HG03196 (cell line): ENCODE measurements around the gene GNGT1.

Experiments
- ATAC-seq: cut with Tn5 transposase; IDR thresholded peaks from one replicate; pipeline ENCODE4 v1.9.1; 2021; ENCODE audit not compliant: unreplicated experiment

GNGT1 gene

GRCh38 chr7:93938293-93938692 lies 31.9 kb downstream of the GNGT1 start:
- ATAC-seq = no peak

- no peak for ATAC-seq
Measured at GRCh38 chr7:93941945-93942344, 35.6 kb downstream of the GNGT1 start.

- no peak for ATAC-seq
Measured at GRCh38 chr7:93943816-93944540, 37.6 kb downstream of the GNGT1 start.

GRCh38 chr7:93944673-93945072 lies 38.3 kb downstream of the GNGT1 start:
- ATAC-seq = no peak

- ATAC-seq = no peak
Measured at GRCh38 chr7:93945083-93945482, 38.7 kb downstream of the GNGT1 start.

GRCh38 chr7:93945756-93946535 lies 39.6 kb downstream of the GNGT1 start:
- ATAC-seq = no peak

- no peak for ATAC-seq
Measured at GRCh38 chr7:93948106-93948505, 41.7 kb downstream of the GNGT1 start.

GRCh38 chr7:93948873-93949272 lies 42.5 kb downstream of the GNGT1 start:
- no peak for ATAC-seq

- no peak for ATAC-seq
Measured at GRCh38 chr7:93949423-93949822, 43.1 kb downstream of the GNGT1 start.

- ATAC-seq = no peak
Measured at GRCh38 chr7:93955304-93955703, 48.9 kb downstream of the GNGT1 start.

GRCh38 chr7:93957767-93958166 lies 51.4 kb downstream of the GNGT1 start:
- no peak for ATAC-seq

GRCh38 chr7:93958216-93958615 lies 51.8 kb downstream of the GNGT1 start:
- ATAC-seq = no peak

GRCh38 chr7:93958651-93959050 lies 52.3 kb downstream of the GNGT1 start:
- ATAC-seq = no peak
